ENCODE data around the gene FAN1. TPM values are rescaled to one million over a fixed set of nuclear protein-coding genes. Genes with fewer than 3 reads are reported as not detected.

Gene FAN1
- total RNA-seq: 10 to 100 TPM in 1 of 2 donors, 1 to 10 TPM in 1; 8.7 to 17.3 TPM

DNA sequence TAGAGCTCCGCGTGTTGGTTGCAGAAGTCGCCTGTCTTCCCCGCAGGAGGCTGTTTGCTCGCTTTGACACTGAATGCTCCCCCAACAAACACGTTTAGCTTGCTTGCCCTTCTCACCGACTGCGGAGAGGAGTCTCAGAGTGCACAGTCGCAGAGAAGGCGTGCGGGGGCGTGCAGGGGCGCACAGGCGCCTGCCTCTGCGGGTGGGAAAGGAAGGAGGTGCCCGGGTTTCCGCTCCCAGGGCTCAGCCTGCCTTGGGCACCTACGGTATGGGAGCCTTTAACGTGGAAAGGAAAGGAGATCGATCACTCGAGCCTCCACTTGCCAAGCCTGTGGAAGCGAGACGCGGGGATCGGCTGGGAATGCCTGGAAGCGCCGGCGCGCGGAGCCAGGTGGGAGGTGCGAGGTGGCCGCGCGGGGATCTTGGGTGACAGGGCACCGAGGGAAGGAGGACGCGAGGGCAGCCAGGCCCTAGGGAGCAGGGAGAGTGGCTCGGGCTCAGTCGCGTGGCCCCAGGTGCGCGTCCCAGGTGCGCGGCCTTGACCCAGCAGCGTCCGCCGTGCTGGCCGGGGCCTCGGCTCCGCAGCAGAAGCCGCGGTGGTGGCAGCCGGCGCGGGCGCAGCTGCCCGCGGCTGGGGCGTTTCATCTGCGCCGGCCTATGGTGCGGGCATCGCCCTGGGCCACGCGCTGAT, at the start of gene FAN1:
FAN1 (plus strand) TSS at position 419 of the 691 bp plus-strand sequence. CDS start 749 bp downstream, outside the sequence.
- H3K36me3 ChIP-seq: peaks cover 2% of the 10 kb centered on the region
- H3K27ac ChIP-seq: peak within 1 kb of the TSS; percentile 79 to 84
- peak within 1 kb of the TSS; percentile 72 to 82 for H3K4me3 ChIP-seq
- H3K27me3 ChIP-seq: no peaks in the 10 kb centered on the region
- H3K4me1 ChIP-seq: peaks cover 0 to 26% of the 10 kb centered on the region in 2 donors
- DNase-seq (ENCODE audit: low spot score): peak; percentile 87
- no peaks in the 10 kb centered on the region for H3K9me3 ChIP-seq
- TF ChIP-seq CTCF (IDR thresholded peaks at IDR 0.05): no peak

- DNase-seq (ENCODE audit: low spot score): no peak
- Histone ChIP-seq H3K36me3 (no peaks in the 10 kb centered on the region), H3K27ac (no peak overlapping the region), H3K9me3 (no peaks in the 10 kb centered on the region), H3K4me1 (no peaks in the 10 kb centered on the region), H3K27me3 (no peaks in the 10 kb centered on the region), H3K4me3 (no peak overlapping the region)
- peak; percentile 69 to 70 for TF ChIP-seq CTCF (IDR thresholded peaks at IDR 0.05)
Measured at GRCh38 chr15:30859091-30859874, 44.4 kb upstream of the FAN1 start.

- Histone ChIP-seq H3K4me3 (no peak overlapping the region), H3K4me1 (no peaks in the 10 kb centered on the region), H3K36me3 (no peaks in the 10 kb centered on the region), H3K9me3 (no peaks in the 10 kb centered on the region), H3K27me3 (no peaks in the 10 kb centered on the region), H3K27ac (no peak overlapping the region)
- no peak for DNase-seq (ENCODE audit: low spot score)
- no peak for TF ChIP-seq CTCF (IDR thresholded peaks at IDR 0.05)
Measured at GRCh38 chr15:30865257-30865656, 38.5 kb upstream of the FAN1 start.

- no peak for TF ChIP-seq CTCF (IDR thresholded peaks at IDR 0.05)
- no peak overlapping the region for H3K4me3 ChIP-seq
- H3K27ac ChIP-seq: no peak overlapping the region
- no peaks in the 10 kb centered on the region for H3K9me3 ChIP-seq
- no peaks in the 10 kb centered on the region for H3K36me3 ChIP-seq
- no peak for DNase-seq (ENCODE audit: low spot score)
- H3K4me1 ChIP-seq: no peaks in the 10 kb centered on the region
- no peaks in the 10 kb centered on the region for H3K27me3 ChIP-seq
Measured at GRCh38 chr15:30870681-30871080, 33.0 kb upstream of the FAN1 start.

- DNase-seq (ENCODE audit: low spot score): no peak
- H3K27ac ChIP-seq: no peak overlapping the region
Measured at GRCh38 chr15:30872341-30872748, 31.4 kb upstream of the FAN1 start.

More at GRCh38 chr15:30872341-30872748, 31.4 kb upstream of the FAN1 start:
- no peaks in the 10 kb centered on the region for H3K36me3 ChIP-seq
- TF ChIP-seq CTCF (IDR thresholded peaks at IDR 0.05): no peak
- no peaks in the 10 kb centered on the region for H3K9me3 ChIP-seq
- H3K4me3 ChIP-seq: no peak overlapping the region
- H3K4me1 ChIP-seq: no peaks in the 10 kb centered on the region
- no peaks in the 10 kb centered on the region for H3K27me3 ChIP-seq
